PC-9 (cell line): Measurements from ENCODE around the gene NUP214. TPM values are rescaled to one million over a fixed set of nuclear protein-coding genes. Genes with fewer than 3 reads are reported as not detected.

Source experiments
- BruUV-seq: library from RNA; stranded (reverse); fragments of 400-500 nt; replicated peaks from 2 replicates; lab custom pipeline; 2021; lab: Mats Ljungman, UMichigan
- CTCF ChIA-PET: fragments of 300-600 bp; sonication (Branson Sonifier 250); formaldehyde crosslinking; loops from one replicate; lab custom pipeline; 2022; ENCODE audit warnings: antibody characterized with exemption; lab: Charles Lee
- POLR2A ChIA-PET: fragments of 300-600 bp; sonication (Branson Sonifier 250); formaldehyde crosslinking; loops from one replicate; lab custom pipeline; 2022; ENCODE audit warnings: antibody characterized with exemption; ENCODE audit not compliant: unreplicated experiment; lab: Charles Lee
- DNase-seq, 2 experiments: peaks; one replicate each; pipeline versions ENCODE4 v3.0.0 to v3.0.0-alpha.2; 2015 to 2022; ENCODE audit warnings: mixed read lengths in 1 of 2
- H2AFZ ChIP-seq: fragments of 200-600 bp; sonication (generic); 2 replicates; pipeline ENCODE4 v1.8.1; 2017; ENCODE audit warnings: antibody characterized with exemption
- H3F3A ChIP-seq: fragments of 200-600 bp; sonication (generic); 2 replicates; pipeline ENCODE4 v1.8.1; 2017; ENCODE audit warnings: antibody characterized with exemption, mild to moderate bottlenecking, low read depth; ENCODE audit not compliant: insufficient read depth
- H3K27ac ChIP-seq: fragments of 200-600 bp; sonication (generic); 2 replicates; pipeline ENCODE4 v1.6.1; 2016; ENCODE audit warnings: mixed run types
- H3K27me3 ChIP-seq: fragments of 200-600 bp; sonication (generic); 2 replicates; pipeline ENCODE4 v1.6.1; 2016; ENCODE audit warnings: low read depth, mixed run types; ENCODE audit not compliant: insufficient read depth
- H3K36me3 ChIP-seq: fragments of 200-600 bp; sonication (generic); 2 replicates; pipeline ENCODE4 v1.6.1; 2016; ENCODE audit warnings: low read depth, mixed run types
- H3K4me1 ChIP-seq: fragments of 200-600 bp; sonication (generic); replicated peaks from 2 replicates; pipeline ENCODE4 v1.6.1; 2016; ENCODE audit warnings: mixed run types; ENCODE audit not compliant: insufficient read depth
- H3K4me2 ChIP-seq: fragments of 200-600 bp; sonication (generic); 2 replicates; pipeline ENCODE4 v1.6.1; 2017; ENCODE audit warnings: mixed run types
- H3K4me3 ChIP-seq: fragments of 200-600 bp; sonication (generic); 2 replicates; pipeline ENCODE4 v1.6.1; 2016; ENCODE audit warnings: mixed run types
- H3K79me2 ChIP-seq: fragments of 200-600 bp; sonication (generic); 2 replicates; pipeline ENCODE4 v1.6.1; 2017; ENCODE audit warnings: low read depth, mixed run types
- H3K9me2 ChIP-seq: fragments of 200-600 bp; sonication (generic); 2 replicates; pipeline ENCODE4 v1.8.1; 2017; ENCODE audit warnings: mild to moderate bottlenecking; ENCODE audit not compliant: insufficient read depth
- H3K9me3 ChIP-seq: fragments of 200-600 bp; sonication (generic); 2 replicates; pipeline ENCODE4 v1.8.1; 2016; ENCODE audit warnings: low read depth; ENCODE audit not compliant: insufficient read depth
- H4K20me1 ChIP-seq: fragments of 200-600 bp; sonication (generic); 2 replicates; pipeline ENCODE4 v1.8.1; 2017; ENCODE audit not compliant: insufficient read depth
- CTCF ChIP-seq: fragments of 200-600 bp; sonication (generic); conservative IDR thresholded peaks from 2 replicates; pipeline ENCODE4 v1.6.1; 2017; ENCODE audit warnings: mixed run types, antibody characterized with exemption, mild to moderate bottlenecking, moderate library complexity
- EZH2 ChIP-seq: fragments of 200-600 bp; sonication (generic); IDR thresholded peaks from 2 replicates; pipeline ENCODE4 v1.8.0; 2017; ENCODE audit warnings: antibody characterized with exemption, low read depth
- intact Hi-C: fragments of 100-400 bp; cut with micrococcal nuclease; formaldehyde crosslinking; loops from one replicate; pipeline ENCODE4 v1.10.0; 2022; ENCODE audit not compliant: unreplicated experiment
- total RNA-seq: library from RNA; stranded (reverse); gene quantifications from 2 replicates; pipeline ENCODE4 v1.2.3, GENCODE V29; 2021

Gene NUP214
- total RNA-seq, 1 experiment from 2014 or later = 59.0 TPM

GRCh38 chr9:131258186-131258585, 132.8 kb downstream of the NUP214 start:
- ChIA-PET CTCF (no interaction called here), POLR2A (no interaction called here)
- Histone ChIP-seq H3K4me3 (no peak overlapping the region), H3K36me3 (no peaks in the 10 kb centered on the region), H3F3A (no peaks in the 10 kb centered on the region), H2AFZ (no peak overlapping the region), H3K4me2 (no peak overlapping the region), H3K27ac (no peak overlapping the region), H3K9me2 (no peaks in the 10 kb centered on the region), H3K27me3 (no peaks in the 10 kb centered on the region), H3K9me3 (no peaks in the 10 kb centered on the region), H3K79me2 (no peaks in the 10 kb centered on the region), H4K20me1 (no peaks in the 10 kb centered on the region), H3K4me1 (peaks cover 9% of the 10 kb centered on the region)
- BruUV-seq = no TSS peak
- TF ChIP-seq CTCF = no peak
- TF ChIP-seq EZH2 = no peak
- intact Hi-C loops = no loop called here
- DNase-seq = no peak

GRCh38 chr9:131258698-131259431, 133.5 kb downstream of the NUP214 start:
- TF ChIP-seq EZH2 = no peak
- Histone ChIP-seq H3K9me3 (no peaks in the 10 kb centered on the region), H3K9me2 (no peaks in the 10 kb centered on the region), H4K20me1 (no peaks in the 10 kb centered on the region), H3K4me1 (peaks cover 9% of the 10 kb centered on the region), H3K36me3 (no peaks in the 10 kb centered on the region), H2AFZ (no peak overlapping the region), H3F3A (no peaks in the 10 kb centered on the region), H3K4me3 (no peak overlapping the region), H3K27me3 (no peaks in the 10 kb centered on the region), H3K79me2 (no peaks in the 10 kb centered on the region), H3K27ac (no peak overlapping the region), H3K4me2 (no peak overlapping the region)
- DNase-seq = no peak
- BruUV-seq = no TSS peak
- POLR2A ChIA-PET = no interaction called here
- intact Hi-C loops = no loop called here
- CTCF ChIA-PET = interaction anchor here (0.6 kb wide), 1 partner anchor 59 kb away, joined by 3 read pairs; no protein-coding TSS in a partner anchor

- no peaks in the 10 kb centered on the region for H3F3A ChIP-seq
- no TSS peak for BruUV-seq
- no peak for DNase-seq
- H2AFZ ChIP-seq = no peak overlapping the region
- H3K4me3 ChIP-seq = no peak overlapping the region
- H3K27me3 ChIP-seq = no peaks in the 10 kb centered on the region
- H3K36me3 ChIP-seq = no peaks in the 10 kb centered on the region
- H3K4me1 ChIP-seq = peaks cover 9% of the 10 kb centered on the region
- H3K27ac ChIP-seq = no peak overlapping the region
- ChIA-PET CTCF (interaction anchor here (0.6 kb wide), 1 partner anchor 60 kb away, joined by 3 read pairs; no protein-coding TSS in a partner anchor), POLR2A (no interaction called here)
- intact Hi-C loops = no loop called here
- H3K9me3 ChIP-seq = no peaks in the 10 kb centered on the region
- no peak overlapping the region for H3K4me2 ChIP-seq
- no peaks in the 10 kb centered on the region for H3K9me2 ChIP-seq
- H3K79me2 ChIP-seq = no peaks in the 10 kb centered on the region
- no peaks in the 10 kb centered on the region for H4K20me1 ChIP-seq
- no peak for TF ChIP-seq EZH2
- no peak for TF ChIP-seq CTCF
Measured at GRCh38 chr9:131259432-131259898, 134.1 kb downstream of the NUP214 start.
